ENCODE results near the gene FBXO11. TPM values are rescaled to one million over a fixed set of nuclear protein-coding genes. Genes with fewer than 3 reads are reported as not detected.

FBXO11 gene
- total RNA-seq, 1 donor from 2014 or later = 71.3 TPM

DNA sequence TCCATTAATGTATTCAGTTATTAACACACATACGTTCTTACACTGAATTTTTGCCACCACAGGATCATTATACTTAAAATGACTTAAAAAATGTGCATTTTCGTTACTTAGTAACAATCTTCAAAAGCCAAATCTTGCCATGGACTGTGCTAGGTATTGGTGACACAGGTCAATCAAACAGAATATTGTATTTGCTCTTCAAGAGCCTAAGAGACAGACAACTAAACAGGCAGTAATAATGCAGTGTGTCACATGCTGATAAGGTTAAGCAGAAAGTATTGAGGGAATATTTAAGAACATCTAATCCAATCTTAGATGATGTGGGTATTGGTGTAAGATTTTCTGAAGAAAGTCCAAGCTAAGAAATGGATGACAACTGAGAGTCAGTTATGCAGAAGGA is 56.9 kb downstream of the FBXO11 start:
- Histone ChIP-seq H3K79me2 (ENCODE audit: low read depth) (peaks cover 100% of the 10 kb centered on the region), H3F3A (ENCODE audit: low read depth) (peaks cover 8% of the 10 kb centered on the region), H3K4me2 (no peak overlapping the region), H3K27ac (no peak overlapping the region), H3K9me3 (ENCODE audit: low read depth) (no peaks in the 10 kb centered on the region), H3K27me3 (no peaks in the 10 kb centered on the region), H3K36me3 (no peaks in the 10 kb centered on the region), H4K20me1 (ENCODE audit: low read depth) (peaks cover 73% of the 10 kb centered on the region), H2AFZ (replicated peaks) (no peak overlapping the region), H3K4me3 (no peak overlapping the region), H3K9ac (no peak overlapping the region), H3K4me1 (no peaks in the 10 kb centered on the region)
- H3K36me3 Mint-ChIP-seq = peaks cover 9% of the 10 kb centered on the region
- H3K4me3 Mint-ChIP-seq = no peak overlapping the region
- H3K4me1 Mint-ChIP-seq = peaks cover 3% of the 10 kb centered on the region
- TF ChIP-seq EZH2phosphoT487 (IDR thresholded peaks at IDR 0.05) = no peak
- TF ChIP-seq, protein P1, sequence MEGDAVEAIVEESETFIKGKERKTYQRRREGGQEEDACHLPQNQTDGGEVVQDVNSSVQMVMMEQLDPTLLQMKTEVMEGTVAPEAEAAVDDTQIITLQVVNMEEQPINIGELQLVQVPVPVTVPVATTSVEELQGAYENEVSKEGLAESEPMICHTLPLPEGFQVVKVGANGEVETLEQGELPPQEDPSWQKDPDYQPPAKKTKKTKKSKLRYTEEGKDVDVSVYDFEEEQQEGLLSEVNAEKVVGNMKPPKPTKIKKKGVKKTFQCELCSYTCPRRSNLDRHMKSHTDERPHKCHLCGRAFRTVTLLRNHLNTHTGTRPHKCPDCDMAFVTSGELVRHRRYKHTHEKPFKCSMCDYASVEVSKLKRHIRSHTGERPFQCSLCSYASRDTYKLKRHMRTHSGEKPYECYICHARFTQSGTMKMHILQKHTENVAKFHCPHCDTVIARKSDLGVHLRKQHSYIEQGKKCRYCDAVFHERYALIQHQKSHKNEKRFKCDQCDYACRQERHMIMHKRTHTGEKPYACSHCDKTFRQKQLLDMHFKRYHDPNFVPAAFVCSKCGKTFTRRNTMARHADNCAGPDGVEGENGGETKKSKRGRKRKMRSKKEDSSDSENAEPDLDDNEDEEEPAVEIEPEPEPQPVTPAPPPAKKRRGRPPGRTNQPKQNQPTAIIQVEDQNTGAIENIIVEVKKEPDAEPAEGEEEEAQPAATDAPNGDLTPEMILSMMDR (IDR thresholded peaks at IDR 0.05) = no peak
- TF ChIP-seq EZH2 (IDR thresholded peaks at IDR 0.05) = no peak
- no peak overlapping the region for H3K27ac Mint-ChIP-seq
- no peaks in the 10 kb centered on the region for H3K27me3 Mint-ChIP-seq (ENCODE audit: insufficient read depth, low read depth)
- no peak for DNase-seq (ENCODE audit: low spot score)
- no peaks in the 10 kb centered on the region for H3K9me3 Mint-ChIP-seq

DNA sequence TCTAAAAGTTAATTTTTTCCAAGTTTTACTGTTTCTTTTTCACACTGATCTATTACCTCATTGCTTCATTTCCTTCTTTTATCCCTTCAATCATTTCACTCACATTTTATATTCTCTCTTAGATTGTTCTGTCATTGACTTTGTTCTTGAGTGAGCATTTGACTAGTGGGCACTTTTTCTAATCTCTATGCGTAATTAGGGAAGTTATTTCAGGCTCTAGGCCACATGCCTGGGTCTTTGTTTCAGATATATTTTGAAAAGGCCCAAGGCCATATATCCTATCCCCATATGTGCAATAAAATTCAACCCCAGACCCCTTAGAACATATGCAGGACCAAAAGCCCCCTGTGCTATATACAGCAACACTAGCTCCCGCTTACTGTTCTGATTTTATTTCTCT is 62.1 kb downstream of the FBXO11 start:
- no peak overlapping the region for H3K4me2 ChIP-seq
- DNase-seq (ENCODE audit: low spot score) = no peak
- H3K79me2 ChIP-seq (ENCODE audit: low read depth) = peaks cover 100% of the 10 kb centered on the region
- no peaks in the 10 kb centered on the region for H3K4me1 ChIP-seq
- no peak overlapping the region for H2AFZ ChIP-seq (replicated peaks)
- peaks cover 16% of the 10 kb centered on the region for H3K36me3 Mint-ChIP-seq
- H3K9ac ChIP-seq = no peak overlapping the region
- peaks cover 6% of the 10 kb centered on the region for H3K36me3 ChIP-seq
- H3F3A ChIP-seq (ENCODE audit: low read depth) = no peaks in the 10 kb centered on the region
- no peaks in the 10 kb centered on the region for H3K4me1 Mint-ChIP-seq
- H3K9me3 ChIP-seq (ENCODE audit: low read depth) = no peaks in the 10 kb centered on the region
- H3K9me3 Mint-ChIP-seq = peaks cover 4% of the 10 kb centered on the region
- H4K20me1 ChIP-seq (ENCODE audit: low read depth) = peaks cover 60% of the 10 kb centered on the region
- no peak overlapping the region for H3K4me3 Mint-ChIP-seq
- no peak for TF ChIP-seq EZH2 (IDR thresholded peaks at IDR 0.05)
- TF ChIP-seq, protein P1 (IDR thresholded peaks at IDR 0.05) = no peak
- TF ChIP-seq EZH2phosphoT487 (IDR thresholded peaks at IDR 0.05) = no peak
- H3K27me3 Mint-ChIP-seq (ENCODE audit: insufficient read depth, low read depth) = no peaks in the 10 kb centered on the region
- H3K27ac ChIP-seq = no peak overlapping the region
- no peaks in the 10 kb centered on the region for H3K27me3 ChIP-seq
- H3K27ac Mint-ChIP-seq = no peak overlapping the region
- H3K4me3 ChIP-seq = no peak overlapping the region

DNA sequence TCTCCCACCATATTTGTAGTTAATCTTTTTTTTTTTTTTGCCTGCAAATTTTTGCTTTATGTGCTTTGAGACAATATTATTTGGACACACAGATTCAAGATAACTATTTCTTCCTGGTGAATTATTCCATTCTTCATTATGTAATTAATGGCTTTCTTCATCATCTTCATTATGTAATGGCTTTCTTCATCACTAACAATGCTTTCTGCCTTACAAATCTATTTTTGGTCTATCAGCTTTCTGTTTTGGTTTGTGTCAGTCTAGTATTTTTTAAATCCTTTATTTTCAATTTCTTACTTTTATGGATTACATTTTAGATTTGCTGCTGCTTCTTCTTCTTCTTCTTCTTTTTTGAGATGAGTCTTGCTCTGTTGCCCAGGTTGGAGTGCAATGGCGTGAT is 62.9 kb downstream of the FBXO11 start:
- Mint-ChIP-seq H3K36me3 (peaks cover 21% of the 10 kb centered on the region), H3K9me3 (peaks cover 4% of the 10 kb centered on the region), H3K27me3 (ENCODE audit: insufficient read depth, low read depth) (no peaks in the 10 kb centered on the region), H3K4me1 (peaks cover 6% of the 10 kb centered on the region), H3K4me3 (no peak overlapping the region), H3K27ac (no peak overlapping the region)
- Histone ChIP-seq H3K4me3 (no peak overlapping the region), H4K20me1 (ENCODE audit: low read depth) (peaks cover 54% of the 10 kb centered on the region), H3K27me3 (no peaks in the 10 kb centered on the region), H3K4me1 (no peaks in the 10 kb centered on the region), H3K79me2 (ENCODE audit: low read depth) (peaks cover 96% of the 10 kb centered on the region), H2AFZ (replicated peaks) (no peak overlapping the region), H3K36me3 (peaks cover 13% of the 10 kb centered on the region), H3K27ac (no peak overlapping the region), H3K9ac (no peak overlapping the region), H3K9me3 (ENCODE audit: low read depth) (no peaks in the 10 kb centered on the region), H3F3A (ENCODE audit: low read depth) (no peaks in the 10 kb centered on the region), H3K4me2 (no peak overlapping the region)
- TF ChIP-seq EZH2phosphoT487 (IDR thresholded peaks at IDR 0.05) = no peak
- no peak for TF ChIP-seq EZH2 (IDR thresholded peaks at IDR 0.05)
- DNase-seq (ENCODE audit: low spot score) = no peak

DNA sequence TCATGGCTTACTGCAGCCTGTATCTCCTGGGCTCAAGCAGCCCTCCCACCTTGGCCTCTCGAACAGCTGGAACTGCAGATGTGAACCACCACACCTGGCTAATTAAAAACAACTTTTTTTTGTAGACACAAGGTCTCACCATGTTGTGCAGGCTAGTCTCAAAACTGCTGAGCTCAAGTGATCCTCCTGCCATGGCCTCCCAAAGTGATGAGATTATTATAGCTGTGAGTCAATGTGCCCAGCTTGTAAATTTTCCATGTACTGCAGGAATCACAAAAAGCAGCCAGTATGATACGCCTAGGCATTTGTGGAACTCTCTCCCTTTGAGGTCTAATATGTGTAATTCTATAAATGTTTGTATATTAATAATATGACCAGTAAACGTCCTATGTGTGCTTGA is 63.5 kb downstream of the FBXO11 start:
- no peak overlapping the region for H3K4me3 Mint-ChIP-seq
- H3K36me3 Mint-ChIP-seq = peaks cover 18% of the 10 kb centered on the region
- Histone ChIP-seq H3K9ac (no peak overlapping the region), H3K9me3 (ENCODE audit: low read depth) (no peaks in the 10 kb centered on the region), H3F3A (ENCODE audit: low read depth) (no peaks in the 10 kb centered on the region), H3K27me3 (no peaks in the 10 kb centered on the region), H3K4me2 (no peak overlapping the region), H3K27ac (no peak overlapping the region), H3K4me3 (no peak overlapping the region), H3K79me2 (ENCODE audit: low read depth) (peaks cover 90% of the 10 kb centered on the region), H3K36me3 (peaks cover 16% of the 10 kb centered on the region), H2AFZ (replicated peaks) (no peak overlapping the region), H3K4me1 (no peaks in the 10 kb centered on the region), H4K20me1 (ENCODE audit: low read depth) (peaks cover 54% of the 10 kb centered on the region)
- peaks cover 4% of the 10 kb centered on the region for H3K9me3 Mint-ChIP-seq
- H3K27me3 Mint-ChIP-seq (ENCODE audit: insufficient read depth, low read depth) = no peaks in the 10 kb centered on the region
- no peak overlapping the region for H3K27ac Mint-ChIP-seq
- H3K4me1 Mint-ChIP-seq = peaks cover 6% of the 10 kb centered on the region
- no peak for TF ChIP-seq EZH2 (IDR thresholded peaks at IDR 0.05)
- TF ChIP-seq EZH2phosphoT487 (IDR thresholded peaks at IDR 0.05) = no peak
- TF ChIP-seq, protein P1 (IDR thresholded peaks at IDR 0.05) = no peak
- no peak for DNase-seq (ENCODE audit: low spot score)
